ENCODE data around the gene LOXL1.

Gene LOXL1

DNA sequence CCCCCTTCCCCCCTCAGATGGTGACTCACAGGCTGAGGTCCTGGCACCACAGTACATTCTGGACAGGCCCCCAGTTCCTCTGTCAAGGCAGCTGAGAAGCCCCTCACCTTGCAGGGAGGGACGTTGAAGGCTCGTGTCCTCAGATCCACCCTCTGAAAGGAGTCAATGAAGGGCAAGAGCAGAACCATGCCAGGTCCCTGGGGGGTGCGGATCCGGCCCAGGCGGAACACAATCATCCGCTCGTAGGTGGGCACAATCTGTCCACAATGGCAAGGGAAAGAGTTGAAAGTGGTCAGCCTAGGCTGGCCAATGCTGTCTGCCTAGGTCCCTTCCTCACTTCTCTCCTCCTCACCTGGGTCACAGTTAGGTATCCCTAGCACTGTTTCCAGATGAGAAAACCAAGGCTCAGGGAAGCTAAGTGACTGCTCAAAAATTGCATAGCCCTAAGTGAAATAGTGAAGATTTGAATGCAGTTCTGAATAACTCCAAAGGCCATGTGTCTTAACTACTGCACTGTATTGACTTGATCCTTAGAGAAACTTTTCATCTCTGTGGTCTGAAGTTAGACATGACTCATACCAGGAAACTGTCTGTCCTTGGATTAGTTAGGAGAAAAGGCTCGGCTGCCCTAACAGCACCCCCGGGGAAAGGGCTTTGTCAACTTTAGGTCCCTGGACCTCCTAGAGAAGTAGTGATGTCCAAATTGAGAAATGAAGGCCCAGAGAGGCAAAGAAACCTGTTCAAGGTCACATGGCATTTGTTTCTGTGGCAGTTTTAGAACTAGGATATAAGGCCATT, 62.9 kb downstream of the LOXL1 start:
- in situ Hi-C loops (cut with MboI; ENCODE audit: low sequenced_read_pairs): no loop called here

DNA sequence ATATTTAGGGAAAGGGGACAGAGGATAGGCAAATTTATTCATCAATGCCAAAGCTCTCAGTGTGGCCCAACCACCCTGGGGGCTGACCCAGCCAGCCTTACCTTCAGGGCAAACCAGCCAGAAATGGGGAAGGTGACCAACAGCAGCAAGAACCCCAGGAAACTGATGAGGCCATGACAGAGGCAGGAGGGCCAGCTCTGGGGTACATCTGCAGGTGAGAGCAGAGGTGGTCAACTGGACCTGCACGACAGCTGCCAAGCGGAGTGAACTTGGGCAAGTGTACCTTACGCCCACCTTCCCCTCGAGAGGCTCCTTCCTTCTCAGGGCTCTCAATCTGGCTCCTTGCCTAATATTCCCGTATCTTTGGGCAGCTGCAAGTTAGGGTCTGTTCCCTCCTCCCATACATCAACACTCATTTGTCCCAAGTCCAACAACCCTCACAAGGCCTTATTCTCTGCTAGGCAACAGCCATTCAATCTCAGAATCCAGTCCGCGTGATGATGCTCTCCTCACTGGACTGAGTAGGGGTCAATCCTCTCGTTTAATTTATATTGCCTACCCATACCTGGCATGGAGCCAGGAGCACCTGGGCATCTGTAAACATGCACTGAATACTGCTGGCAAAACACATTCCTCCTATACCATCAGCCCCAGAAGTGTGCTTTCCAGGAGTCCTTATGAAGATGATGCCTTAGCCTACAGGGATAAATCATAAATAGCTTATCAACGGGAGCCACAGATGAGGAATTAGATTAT, 64.2 kb downstream of the LOXL1 start:
- in situ Hi-C loops (cut with MboI; ENCODE audit: low sequenced_read_pairs): no loop called here

DNA sequence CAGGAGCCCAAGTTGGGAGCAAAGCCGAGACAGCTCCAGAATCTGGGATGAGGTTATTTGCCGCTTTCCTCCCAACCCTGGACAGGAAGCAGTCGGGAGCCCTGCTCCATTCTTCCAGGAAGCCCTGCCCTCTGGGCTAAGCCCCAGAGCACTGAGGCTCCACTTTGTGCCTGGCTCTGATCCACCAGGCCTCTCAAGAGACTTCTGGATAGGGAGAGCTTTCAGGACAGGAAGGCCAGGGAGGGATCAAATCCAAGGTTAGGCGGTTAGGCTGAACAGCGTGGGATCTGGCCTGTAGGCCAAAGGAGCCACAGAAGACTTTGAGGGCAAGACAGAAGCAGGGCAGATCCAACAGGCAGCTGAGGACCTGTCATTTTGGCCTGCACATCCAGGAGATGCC, 65.0 kb downstream of the LOXL1 start:
- in situ Hi-C loops (cut with MboI; ENCODE audit: low sequenced_read_pairs): no loop called here

DNA sequence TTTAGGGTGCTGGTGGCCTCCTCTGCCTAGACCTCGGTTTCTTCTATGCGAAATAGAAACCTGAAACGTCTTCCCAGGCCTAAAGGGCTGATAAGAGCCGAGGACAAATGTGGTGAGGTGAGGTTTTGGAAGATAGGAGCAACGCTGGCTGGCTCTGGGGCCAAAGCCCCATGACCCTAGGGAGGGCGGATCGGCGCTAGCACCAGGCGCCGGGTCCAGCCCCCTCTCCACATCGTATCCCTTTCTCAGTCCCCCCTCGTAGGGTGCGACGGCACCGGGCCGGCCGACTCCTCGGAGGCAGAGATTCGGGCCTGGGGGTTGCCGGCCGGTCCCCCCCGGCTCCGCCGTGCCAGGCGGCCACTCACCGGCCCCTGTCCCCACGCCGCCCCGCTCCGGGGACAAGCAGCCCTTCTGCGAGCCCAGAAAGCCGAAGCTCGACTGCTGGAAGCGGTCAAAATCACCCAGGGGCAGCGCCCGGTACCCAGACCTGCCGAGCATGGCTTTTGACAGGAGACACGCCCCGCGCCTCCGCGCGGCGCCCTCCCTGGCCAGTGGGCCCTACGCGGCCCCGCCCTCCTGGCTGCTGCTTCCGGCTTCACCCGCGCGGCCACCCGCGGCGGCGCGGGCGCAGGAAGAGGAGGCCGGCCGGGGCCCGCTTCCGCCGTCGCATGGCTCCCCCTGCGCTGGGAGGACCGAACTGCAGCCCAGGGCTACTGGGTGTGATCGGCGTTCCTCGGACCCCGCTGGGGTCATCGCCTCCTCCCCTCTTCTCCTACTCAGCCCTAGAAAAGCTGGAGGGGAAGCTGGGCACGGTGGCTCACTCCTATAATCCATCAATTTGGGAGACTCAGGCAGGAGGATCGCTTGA, 65.7 kb downstream of the LOXL1 start, which contains the start of gene STOML1:
Gene STOML1 (minus strand): TSS at position 570 of the 868 bp plus-strand sequence. CDS start 72 bp downstream, at position 498.
- in situ Hi-C loops (cut with MboI; ENCODE audit: low sequenced_read_pairs): no loop called here

DNA sequence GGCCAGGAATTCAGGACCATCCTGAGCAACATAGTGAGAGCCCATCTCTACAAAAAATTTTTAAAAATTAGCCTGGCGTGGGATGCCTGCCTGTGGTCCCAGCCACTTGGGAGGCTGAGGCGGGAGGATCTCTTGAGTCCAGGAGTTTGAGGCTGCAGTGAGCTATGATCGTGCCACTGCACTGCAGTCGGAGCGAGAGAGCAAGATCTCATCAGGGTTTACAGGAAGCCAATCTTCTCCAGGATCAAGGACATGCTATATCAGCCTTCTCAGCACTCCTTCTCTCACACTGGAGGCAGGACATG, 66.3 kb downstream of the LOXL1 start:
- in situ Hi-C loops (cut with MboI; ENCODE audit: low sequenced_read_pairs): no loop called here

DNA sequence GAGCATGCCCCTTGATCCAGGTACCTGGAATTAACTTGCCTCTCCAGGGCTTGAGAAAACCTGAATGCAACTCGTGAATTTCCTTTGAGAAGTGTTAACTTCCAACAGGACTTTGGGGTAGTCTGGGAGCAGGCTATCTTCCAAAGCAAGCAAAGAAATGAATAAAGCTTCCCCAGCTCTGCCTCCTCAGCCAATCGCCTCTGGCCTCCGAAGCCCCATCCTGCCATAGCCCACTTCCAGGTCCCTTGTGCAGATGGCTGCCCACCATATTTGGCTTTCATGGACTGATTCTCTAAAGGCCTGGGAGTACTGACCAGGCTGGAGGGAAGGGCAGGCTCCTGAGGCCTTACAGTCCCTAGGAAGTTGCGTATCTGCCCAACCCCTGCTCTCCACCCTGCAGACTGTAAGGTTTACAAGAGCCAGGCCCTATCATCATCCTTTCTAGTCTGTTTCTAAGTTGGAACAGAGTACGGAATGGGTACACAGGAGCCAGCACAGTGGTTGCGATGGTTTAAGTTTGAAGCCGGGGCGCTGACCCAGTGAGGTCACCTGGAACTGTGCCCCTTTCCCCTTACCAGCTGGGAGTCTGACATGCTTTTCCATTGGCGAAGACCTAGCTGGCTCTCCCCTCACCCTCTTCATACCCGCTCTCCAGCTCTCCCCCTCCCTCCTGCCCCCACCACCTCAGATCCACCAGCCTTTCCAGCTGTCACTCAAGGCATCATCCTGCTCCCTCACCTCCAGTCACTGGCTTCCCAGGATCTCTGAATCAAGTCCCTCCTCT, 67.1 kb downstream of the LOXL1 start:
- in situ Hi-C loops (cut with MboI; ENCODE audit: low sequenced_read_pairs): no loop called here

DNA sequence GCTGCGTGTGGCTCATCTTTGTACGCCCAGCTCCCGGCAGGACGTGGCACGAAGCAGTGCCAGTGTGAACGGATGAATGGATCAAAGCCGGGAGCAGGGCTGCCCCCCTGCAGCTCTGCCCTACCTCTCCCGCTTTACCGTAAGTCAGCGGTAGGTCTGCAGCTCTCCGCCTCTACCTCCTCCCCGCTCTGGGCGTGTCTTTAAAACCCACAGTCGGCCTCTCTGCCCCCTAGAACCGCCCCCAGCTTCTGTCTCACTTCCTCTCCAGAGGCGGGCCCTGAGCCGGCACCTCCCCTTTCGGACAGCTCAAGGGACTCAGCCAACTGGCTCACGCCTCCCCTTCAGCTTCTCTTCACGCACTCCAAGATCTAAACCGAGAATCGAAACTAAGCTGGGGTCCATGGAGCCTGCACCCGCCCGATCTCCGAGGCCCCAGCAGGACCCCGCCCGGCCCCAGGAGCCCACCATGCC, 68.2 kb downstream of the LOXL1 start, which contains the start of gene PML:
Gene PML (plus strand): TSS at position 304 of the 471 bp plus-strand sequence. CDS start 97 bp downstream, at position 401.
- in situ Hi-C loops (cut with MboI; ENCODE audit: low sequenced_read_pairs): no loop called here

DNA sequence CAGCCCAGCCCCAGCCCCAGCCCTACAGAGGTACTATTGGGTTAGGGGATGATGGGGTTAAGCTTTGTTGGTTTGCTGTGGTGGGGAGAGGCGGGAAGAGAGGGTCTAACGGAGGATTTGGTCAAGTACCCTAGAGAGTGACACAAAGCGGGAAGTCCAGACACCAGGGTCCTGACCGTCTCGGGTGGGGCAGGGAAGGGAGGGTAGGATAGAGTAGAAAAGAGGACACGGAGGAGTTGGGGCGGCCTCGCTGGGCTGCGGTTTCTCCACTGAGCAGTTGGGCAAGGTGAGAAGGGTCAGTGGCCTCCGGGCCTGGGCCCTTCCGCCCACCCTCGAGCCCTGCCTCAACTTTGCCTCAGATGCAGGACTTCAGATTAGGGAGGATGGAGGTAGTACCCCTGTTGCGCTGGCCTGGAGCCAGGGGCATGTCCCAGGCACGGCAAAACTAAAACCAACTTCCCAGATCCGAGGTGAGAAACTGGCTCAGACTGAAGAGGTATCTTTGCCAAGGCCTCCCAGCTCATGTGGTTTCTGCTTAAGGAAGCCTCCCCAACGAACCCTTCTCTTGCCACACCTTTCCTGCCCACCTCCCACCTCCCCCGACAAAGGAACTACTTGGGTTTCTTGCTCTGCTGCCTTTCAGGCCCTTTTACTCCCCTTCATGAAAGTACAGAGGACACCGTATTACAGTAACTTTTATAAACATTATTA, 68.8 kb downstream of the LOXL1 start:
- in situ Hi-C loops (cut with MboI; ENCODE audit: low sequenced_read_pairs): no loop called here

DNA sequence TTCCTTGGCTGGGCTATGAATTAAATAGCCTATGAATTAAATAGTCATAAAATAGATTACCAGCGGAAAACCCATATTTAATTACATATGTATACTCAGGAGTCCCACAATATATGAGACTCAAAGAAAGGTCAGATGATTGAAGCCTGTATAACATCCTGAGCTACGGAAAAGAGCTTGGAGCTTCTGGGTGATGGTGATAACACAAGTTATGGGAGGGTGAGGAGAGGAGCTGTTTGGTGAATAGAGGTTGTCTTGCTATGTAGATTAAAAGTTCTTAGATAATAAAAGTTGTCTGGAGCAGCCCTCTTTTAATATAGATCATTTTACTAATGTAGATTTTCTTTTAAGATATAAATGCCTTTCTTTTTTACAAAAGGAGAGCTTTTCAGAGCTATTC, 70.0 kb downstream of the LOXL1 start:
- in situ Hi-C loops (cut with MboI; ENCODE audit: low sequenced_read_pairs): no loop called here

DNA sequence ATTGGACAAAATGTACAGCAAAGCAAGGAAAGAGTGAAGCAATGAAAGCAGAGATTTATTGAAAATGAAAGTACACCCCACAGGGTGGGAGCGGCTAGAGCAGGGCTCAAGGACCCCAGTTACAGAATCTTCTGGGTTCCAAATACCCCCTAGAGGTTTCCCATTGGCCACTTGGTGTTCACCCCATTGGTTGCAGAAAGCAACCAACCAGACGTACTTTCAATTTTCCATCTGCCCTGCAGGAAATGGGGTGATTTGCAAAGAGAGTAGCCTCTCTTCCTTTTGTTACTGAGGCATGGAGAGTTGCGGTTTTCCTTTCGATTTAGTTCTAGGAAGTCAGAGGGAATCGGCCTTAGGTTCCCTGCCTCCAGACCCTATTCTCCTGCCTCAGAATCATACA, 70.7 kb downstream of the LOXL1 start:
- in situ Hi-C loops (cut with MboI; ENCODE audit: low sequenced_read_pairs): no loop called here

DNA sequence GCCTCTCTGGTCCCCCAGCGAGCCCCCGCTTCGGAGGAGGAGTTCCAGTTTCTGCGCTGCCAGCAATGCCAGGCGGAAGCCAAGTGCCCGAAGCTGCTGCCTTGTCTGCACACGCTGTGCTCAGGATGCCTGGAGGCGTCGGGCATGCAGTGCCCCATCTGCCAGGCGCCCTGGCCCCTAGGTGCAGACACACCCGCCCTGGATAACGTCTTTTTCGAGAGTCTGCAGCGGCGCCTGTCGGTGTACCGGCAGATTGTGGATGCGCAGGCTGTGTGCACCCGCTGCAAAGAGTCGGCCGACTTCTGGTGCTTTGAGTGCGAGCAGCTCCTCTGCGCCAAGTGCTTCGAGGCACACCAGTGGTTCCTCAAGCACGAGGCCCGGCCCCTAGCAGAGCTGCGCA, 71.7 kb downstream of the LOXL1 start:
- in situ Hi-C loops (cut with MboI; ENCODE audit: low sequenced_read_pairs): no loop called here

Measured in HL-60/S4 treated with retinoic acid at 250 ng/mL for 4 days and 3 days (cell line).